NCI-H226 (cell line): ENCODE measurements around the gene UTF1.

ENCODE experiments used
- DNase-seq: peaks from one replicate; pipeline ENCODE4 v3.0.0-alpha.2; 2015

Gene UTF1, protein sequence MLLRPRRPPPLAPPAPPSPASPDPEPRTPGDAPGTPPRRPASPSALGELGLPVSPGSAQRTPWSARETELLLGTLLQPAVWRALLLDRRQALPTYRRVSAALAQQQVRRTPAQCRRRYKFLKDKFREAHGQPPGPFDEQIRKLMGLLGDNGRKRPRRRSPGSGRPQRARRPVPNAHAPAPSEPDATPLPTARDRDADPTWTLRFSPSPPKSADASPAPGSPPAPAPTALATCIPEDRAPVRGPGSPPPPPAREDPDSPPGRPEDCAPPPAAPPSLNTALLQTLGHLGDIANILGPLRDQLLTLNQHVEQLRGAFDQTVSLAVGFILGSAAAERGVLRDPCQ

DNA sequence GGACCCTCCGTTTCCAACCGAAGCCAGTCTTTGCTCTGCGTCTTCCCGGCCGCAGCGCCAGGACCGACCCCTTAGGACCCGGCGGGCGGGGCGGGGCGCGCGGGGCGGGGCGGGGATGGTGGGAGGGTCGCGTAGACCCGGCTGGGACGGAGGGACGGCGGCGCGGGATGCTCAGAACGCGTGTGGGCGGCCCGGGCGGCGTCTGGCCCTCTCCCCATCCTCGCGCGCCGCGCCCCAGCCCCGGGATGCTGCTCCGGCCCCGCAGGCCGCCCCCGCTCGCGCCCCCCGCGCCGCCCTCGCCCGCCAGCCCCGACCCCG is at the start of gene UTF1:
TSS of gene UTF1 (plus strand) at position 174 of the 318 bp plus-strand sequence. CDS start at position 246, 72 bp downstream.
- DNase-seq: no peak

DNA sequence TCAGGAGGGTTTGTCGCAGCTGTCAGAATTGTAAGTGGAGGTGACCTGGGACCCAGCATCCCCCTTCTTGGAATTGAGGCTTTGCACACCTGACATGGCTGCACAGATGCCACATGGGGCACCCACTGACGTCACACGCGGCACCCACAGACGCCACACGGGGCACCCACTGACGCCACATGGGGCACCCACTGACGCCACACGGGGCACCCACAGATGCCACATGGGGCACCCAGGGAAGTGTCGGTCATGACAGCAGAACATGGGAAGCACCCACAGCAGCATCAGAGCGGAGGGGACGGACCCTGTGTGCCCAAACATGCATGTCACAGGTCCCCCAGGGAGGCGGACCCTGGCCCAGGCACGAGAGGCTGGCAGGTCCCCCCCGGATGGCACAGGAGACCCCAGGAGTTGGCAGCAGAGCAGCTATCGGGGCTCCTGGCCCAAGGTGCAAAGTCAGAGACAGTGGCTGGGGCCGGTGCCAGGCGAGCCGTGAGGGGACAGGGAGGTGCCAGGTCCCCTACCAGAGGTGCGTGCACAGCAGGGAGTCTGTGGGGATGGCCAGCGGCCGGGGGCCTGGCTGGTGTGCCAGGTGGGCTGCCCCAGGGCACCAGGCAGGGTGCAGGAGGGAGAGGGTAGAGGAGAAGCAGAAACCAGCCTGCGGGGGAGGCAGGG is 48.9 kb upstream of the UTF1 start:
- DNase-seq: no peak

DNA sequence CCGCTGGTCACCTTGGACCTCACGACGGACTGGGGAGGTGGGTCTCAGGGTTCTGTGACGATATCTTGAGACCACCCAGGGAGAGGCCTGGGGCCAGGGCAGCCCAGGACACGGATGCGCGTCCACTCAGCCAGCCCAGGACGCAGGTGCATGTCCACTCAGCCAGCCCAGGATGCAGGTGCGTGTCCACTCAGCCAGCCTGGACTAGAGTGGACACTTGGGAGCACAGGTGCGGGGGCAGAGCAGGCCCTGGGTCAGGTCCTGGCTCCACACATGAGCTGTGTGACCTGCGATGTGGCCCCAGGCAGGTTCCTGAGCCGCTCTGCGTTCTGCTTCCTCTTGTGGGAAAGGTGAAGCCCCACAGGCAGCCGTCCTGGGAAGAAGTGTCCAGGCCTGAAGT is 47.8 kb upstream of the UTF1 start:
- DNase-seq: no peak

DNA sequence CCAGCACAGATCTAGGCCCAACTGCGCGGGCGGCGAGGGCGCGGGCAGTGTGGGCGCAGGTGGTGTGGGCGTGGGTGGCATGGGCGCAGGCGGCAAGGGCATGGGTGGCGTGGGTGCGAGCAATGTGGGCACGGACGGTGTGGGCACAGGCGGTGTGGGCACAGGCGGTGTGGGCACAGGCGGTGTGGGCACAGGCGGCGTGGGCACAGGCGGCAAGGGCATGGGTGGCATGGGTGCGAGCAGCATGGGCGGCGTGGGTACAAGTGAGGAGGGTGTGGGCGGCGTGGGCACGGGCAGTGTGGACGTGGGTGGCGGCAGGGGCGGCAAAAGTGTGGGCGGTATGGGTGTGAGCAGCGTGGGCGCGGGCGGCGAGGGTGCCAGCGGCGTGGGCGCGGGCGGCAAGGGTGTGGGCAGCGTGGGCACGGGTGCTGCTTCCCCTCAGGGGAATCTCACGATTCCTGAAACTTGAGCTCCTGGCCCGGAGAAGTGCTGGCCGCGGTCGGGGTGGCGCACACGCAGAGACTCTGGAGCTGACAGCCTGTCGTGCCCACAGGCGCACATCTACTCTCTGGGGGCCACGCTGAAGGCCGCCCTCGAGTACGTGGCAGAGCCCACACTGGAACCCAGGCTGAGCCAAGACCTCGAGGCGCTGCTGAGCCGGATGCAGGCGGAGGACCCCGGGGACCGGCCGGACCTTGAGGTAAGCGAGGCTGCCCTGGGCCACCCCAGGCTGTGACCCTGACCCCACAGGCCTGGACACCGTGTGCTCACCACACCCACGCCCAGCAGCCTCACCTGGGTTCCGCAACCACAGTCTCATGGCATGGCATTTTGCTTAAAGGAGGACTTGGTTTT is 47.0 kb upstream of the UTF1 start:
- DNase-seq: no peak

DNA sequence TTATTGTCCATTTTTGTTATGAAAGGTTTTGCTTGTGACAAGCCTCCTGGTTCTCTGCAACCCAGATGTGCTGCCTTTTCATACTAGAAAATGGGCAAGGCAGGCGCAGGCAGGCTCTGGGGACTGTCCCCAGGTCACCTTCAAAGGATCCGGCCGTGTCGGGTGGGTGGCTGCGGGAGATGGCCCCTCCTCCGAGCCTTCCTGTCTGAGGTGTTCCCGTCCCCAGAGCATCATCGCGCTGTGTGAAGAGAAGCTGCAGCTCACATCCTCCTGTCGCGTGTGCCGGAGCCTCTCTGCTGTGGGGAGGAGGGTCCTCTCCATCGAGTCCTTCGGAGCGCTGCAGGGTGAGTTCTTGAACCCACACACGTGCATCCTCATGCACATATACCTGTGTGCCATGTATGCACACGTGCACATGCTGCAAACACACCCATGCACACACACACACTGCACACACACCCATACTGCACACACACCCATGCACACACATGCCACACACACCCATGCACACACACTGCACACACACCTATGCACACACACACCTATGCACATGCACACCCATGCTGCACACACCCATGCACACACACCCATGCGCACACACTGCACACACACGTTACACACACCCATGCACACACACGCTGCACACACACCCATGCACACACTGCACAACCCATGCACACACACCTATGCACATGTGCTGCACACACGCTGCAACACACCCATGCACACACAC is 46.2 kb upstream of the UTF1 start:
- no peak for DNase-seq

DNA sequence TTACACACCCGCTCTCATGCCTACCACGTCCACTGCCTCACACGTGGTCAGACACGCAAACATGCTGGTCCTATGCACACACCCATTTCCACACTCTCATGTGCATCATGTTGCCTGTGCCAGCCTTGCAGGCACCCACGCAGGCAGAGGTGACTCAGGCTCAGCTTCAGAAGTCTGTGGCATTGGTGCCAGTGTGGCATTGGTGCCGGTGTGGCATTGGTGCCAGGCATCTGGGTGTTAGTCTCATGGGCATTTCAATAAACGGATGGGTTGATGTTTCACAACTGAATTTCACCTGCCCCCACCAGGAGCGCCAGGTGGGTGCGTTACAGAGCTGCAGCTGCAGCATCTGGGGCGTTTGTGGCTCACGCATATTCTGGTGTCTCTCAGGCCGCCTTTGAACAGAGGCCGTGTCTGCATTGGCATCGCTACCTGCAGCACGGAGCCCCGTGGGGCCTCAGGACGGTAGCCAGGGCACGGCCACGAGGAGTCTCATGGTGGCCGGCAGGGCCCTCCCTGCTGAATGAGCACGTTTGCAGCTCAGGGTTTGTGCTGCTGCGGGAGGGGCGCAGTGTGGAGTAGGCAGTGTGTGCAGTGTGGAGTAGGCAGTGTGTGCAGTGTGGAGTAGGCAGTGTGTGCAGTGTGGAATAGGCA is 45.3 kb upstream of the UTF1 start:
- DNase-seq: no peak

DNA sequence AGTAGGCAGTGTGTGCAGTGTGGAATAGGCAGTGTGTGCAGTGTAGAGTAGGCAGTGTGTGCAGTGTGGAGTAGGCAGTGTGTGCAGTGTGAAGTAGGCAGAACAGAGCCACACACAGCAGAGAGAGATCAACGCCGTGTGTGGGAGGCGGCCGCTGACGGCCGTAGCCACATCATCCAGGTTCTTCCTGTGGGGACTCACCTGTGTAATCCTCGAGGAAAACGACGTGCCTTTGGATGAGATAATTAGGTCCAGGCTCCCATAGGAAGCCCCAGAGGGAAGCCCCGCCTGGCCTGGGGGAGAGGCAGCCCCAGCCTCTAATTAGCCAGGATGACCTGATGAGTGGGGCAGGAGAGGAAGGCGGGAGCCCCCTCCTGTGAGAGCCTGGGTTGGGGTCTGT is 44.6 kb upstream of the UTF1 start:
- DNase-seq: no peak

DNA sequence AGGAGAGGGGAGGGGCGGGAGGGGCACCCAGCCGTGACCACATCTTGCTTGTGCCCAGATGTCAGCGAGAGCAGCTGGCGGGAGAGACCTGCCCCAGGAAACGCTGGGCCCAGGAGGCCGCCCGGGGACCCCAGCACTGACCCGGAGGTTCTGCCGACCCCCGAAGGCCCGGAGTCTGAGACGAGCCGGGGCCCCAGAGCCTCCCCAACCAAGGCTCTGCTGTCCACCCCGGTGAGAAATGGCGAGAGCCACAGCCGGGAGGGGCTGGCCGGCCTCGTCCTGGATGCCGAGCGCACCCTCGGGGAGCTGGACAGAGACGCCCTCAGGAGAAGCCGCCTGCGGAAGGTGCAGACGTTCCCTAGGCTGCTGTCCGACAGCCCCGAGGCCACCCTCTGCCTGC is 44.1 kb upstream of the UTF1 start:
- no peak for DNase-seq

DNA sequence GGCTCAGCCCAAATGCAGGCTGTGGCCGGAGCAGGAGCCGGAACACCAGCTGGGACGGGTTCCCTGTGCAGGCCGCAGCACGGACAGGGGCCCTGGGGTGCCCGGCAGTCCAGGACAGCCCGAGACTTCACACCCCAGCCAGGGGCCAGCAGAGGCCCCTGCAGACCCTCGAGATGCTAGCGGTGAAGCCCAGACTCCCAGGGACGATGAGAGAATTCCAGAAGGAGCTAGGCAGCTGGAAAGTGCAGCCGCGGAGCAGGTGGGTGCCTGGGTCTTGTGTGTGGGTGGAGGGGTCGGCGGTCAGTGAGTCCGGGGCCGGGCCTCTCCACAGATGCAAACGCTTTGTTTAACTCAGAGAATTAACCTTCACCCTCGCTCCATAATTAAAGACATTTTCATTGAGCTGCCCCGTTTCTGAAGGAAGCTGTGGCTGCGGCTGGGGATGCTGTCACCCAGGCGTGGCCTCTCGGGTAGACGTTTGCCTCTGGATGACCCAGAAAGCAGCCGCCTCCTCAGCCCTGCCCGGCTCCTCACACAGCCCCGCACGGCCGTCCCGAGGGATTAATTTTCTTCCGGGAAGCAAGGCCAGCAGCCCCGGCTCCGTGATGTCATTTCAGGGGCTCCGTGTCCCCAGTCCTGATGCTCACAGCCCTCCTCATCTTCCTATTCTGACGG is 43.5 kb upstream of the UTF1 start:
- no peak for DNase-seq

DNA sequence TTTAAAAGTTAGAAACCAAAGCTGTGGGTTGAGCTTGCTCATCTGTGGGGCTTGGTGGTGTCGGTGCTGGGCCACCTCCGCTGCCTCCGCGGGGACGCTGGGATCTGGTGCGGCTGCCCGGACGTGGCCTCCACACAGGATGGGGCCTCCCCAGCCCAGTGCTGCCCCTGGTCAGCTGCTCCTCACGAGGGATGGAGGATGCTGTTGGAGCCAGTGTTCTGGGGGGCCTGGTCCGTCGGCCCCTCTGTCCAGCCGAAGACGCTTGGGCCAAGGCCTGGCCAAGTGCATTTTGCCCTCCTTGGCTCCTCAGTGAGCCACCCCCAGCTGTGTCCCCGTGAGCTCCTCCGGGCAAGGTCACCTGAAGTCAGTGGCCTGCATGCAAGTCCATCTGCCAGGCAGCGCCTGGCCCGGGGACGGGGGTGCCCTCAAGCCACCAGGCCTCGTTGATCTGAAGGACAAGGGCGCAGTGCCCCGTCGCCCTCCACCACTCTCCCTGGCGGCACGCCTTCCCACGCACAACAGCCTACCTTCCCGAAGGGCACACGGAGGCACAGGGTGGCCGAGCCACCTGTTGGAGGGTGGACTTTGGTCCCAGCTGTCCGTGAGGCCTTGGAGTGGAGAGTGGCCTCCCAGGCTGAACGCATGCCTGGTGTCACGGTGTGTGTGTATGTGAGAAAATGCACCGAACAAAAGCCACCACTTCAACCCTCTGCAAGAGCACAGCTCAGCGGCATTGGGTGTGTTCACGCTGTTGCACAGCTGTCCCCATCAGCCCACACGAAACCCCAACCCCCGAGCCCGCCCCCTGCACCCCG is 42.7 kb upstream of the UTF1 start:
- DNase-seq: no peak

DNA sequence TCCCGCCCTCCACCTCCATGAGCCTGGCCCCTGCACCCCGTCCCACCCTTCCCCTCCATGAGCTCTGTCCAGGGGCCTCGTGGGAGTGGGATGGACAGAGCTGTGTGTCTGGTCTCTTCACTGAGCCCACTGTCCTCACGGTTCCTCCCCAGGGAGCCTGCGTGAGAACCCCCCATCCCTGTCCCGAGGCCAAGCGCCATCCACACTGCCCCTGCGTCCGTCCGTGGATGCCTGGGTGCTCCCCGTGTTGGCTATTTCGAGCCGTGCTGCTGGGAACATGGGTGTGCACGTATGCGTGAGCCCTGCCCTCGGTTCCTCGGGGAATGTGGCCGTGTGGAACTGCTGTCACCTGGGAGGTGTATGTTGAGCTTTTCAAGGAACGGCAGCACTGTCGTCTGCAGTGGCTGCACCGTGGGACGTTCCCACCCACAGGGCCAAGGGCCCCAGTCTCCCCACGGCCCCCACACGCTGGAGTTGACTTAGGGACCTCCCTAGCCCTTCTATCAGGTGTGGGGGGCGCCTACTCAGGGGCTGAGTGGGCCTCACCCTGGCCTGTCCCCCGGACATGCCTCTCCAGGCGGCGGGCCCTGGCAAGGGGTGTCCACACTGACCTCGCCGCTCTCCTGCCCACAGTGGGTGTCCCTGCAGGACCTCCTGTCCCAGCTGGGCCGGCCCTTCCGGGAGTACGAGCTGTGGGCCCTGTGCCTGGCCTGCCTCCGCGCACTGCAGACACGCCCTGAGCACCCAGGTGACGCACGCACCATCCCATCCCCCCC is 41.9 kb upstream of the UTF1 start:
- no peak for DNase-seq

DNA sequence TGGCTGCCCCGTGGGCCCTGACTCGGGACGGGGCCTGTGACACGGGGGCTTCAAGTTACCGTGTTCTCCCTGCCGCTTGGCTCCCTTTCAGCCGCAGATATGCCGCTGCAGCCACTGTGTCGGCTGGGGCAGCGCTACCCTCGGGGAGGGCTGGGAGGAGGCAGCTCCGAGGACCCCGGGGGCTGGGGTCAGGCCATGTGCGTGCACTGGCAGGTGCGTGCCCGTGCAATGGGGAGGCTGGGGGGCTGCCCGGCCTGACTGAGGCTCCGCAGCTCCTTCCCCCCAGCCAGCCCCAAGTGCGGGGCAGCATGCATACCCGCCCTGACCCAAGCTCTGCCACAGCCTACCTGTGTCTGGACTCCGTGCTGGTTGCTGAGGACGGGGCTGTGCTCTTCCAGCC is 40.8 kb upstream of the UTF1 start:
- no peak for DNase-seq

DNA sequence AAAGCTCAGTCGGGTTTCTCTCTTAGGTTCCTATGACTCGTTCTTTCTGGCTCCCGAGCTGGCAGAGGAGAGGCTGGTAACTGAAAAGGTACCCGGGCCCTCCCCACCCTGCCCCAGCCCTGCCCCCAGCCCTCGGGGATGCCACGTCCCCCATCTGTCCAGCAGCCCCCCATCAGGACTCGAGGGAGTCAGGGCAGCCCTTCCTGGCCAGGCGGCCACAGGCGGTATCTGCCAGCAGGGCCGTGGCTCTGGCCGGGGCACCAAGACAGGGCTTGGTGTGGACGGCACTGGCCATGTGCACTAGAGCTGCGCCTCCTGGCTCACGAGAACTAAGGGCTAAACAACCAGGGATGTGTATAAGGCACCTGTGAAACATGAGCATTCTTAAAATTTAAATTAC is 40.3 kb upstream of the UTF1 start:
- no peak for DNase-seq

DNA sequence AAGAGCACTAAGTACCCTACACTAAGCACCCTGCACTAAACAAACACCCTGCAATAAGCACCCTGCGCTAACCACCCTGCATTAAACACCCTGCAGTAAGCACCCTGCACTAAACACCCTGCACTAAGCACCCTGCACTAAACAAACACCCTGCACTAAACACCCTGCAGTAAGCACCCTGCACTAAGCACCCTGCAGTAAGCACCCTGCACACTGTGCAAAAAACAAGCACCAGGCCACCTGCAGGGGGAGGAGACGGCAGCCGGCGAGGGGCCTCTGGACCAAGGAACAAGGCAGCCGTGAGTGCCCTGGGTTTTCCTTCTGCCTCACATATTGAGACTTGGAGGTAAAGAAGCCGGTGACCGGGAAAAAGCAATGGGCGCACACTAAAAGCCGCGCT is 39.8 kb upstream of the UTF1 start:
- DNase-seq: no peak

DNA sequence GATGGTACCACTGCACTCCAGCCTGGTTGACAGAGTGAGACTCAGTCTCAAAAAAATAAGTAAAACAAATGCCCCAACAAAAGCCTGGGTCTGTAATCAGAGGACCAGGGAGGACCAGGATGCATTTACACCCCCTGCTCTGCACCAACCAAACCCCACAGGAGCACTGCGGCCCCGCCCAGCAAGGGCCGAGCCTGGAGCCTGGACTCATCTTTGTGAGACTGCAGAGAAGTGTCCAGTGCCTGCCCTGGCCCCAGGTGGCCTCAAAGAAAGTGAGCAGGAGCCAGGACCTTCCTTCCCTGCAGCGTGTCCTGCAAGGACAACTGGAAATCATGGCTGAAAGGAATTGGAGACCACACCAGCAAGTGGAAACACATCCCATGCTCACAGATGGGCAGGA is 38.4 kb upstream of the UTF1 start:
- no peak for DNase-seq

DNA sequence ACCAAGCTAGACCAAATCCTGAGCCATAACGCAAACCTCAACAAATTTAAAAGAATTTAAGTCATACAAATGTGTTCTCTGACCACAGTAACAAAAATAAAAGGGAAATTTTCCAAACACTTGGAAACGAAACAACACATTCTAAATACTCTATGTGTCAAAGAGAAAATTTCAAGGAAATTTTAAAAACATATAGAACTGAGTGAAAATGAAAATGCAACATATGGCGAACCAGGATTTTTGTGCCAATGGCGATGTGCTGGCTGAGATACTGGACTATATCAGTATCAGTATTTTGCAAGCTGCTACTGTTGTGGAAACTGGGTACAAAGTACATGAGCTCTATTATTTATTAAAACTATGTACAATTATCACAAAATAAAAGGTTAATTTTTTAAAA is 35.9 kb upstream of the UTF1 start:
- DNase-seq: no peak

DNA sequence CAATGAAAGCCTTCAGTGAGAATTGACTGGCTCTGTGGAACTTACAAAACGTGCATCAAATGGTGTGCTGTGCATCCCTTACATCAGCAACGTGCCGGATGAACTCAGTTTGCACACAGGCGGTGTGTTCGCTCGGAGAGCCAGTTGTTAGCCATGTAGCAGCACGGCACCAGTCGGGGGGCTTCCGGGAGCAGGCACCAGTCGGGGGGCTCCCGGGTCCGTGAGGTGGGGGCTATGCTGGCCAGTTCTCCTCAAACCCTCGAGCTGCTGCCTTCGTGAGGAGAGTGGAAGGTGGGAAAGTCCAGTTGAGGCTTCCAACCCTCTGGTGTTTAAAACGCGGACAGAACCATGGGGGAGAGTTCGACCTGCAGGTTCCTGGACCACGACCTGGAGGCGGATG is 34.9 kb upstream of the UTF1 start:
- no peak for DNase-seq

DNA sequence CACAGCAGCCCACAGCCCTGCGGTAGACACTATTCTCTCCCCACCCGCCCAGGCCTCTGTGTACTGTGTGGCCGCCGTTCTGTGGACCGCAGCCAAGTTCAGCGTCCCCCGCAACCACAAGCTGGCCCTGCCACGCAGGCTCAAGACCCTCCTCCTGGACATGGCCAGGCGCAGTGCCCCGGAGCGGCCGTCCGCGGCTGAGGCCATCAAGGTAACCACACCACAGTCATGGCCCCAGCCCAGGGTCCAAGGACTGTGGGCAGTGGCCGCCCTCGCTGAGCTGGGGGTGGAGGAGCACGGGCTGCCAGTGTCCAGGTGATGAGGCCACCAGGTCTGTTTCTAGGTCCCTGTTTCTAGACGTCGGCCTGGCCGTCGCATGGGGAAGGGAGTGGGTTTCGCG is 34.4 kb upstream of the UTF1 start:
- DNase-seq: no peak

DNA sequence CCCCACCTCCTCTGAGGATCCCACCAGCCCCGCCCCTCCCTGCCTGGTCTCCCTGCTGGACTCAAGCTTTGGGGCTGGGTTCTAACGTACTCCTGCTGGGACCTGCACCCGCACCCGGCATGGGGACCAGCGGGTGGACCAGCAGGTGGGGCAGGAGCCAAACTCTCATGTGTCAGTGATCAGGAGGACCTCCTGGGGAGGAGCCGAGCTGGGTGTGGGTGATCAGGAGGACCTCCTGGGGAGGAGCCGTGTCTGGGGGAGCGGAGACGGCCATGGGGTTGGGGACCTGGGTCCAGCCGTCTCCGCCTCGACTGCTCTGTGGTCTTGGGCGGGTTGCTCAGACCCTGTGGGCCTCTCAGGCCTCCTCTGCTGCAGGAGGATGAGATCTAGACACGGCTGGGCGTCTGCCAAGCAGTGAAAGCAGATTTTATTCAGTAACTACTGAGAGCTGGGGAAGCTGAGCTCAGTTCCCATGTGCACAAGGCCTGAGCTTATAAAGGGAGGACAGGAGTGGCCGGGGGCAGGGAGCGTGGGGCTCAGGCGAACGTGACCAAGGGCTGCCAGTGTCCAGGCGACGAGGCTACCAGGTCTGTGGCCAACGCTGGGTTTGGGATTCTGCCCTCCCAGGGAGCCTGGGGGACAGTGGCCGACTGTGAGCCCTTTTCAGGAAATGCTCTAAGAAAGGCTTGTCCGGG is 33.6 kb upstream of the UTF1 start:
- DNase-seq: no peak
